ENCODE results near the gene MBTPS2.

MBTPS2 gene

DNA sequence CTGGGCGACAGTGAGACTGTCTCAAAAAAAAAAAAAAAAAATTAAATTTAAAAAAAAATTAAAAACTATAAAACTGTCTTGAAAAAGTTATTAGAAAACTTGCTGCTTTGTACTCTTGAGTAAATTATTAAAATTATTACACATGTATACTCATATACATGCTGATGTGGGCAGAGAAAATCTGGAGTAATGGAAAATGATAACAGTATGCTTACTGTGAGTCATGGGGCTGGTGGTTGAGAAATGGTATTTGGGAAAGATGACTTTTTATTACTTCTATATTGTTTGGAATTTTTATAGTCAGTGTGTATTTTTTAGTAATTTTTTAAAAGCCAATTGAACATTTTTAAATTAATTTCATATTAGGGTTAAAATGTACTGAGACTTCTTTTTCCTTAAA, 23.8 kb downstream of the MBTPS2 start:
- no peak for TF ChIP-seq FOXP2 (optimal IDR thresholded peaks at IDR 0.05; ENCODE audit: borderline replicate concordance, extremely low read depth, extremely low read length, insufficient read depth)
- no peak for TF ChIP-seq TAF1 (IDR thresholded peaks at IDR 0.05; ENCODE audit: borderline replicate concordance, insufficient read depth, low read length)
- TF ChIP-seq SIN3A (IDR thresholded peaks at IDR 0.05; ENCODE audit: borderline replicate concordance, insufficient read depth, low read length), result no peak
- TF ChIP-seq, protein P1, sequence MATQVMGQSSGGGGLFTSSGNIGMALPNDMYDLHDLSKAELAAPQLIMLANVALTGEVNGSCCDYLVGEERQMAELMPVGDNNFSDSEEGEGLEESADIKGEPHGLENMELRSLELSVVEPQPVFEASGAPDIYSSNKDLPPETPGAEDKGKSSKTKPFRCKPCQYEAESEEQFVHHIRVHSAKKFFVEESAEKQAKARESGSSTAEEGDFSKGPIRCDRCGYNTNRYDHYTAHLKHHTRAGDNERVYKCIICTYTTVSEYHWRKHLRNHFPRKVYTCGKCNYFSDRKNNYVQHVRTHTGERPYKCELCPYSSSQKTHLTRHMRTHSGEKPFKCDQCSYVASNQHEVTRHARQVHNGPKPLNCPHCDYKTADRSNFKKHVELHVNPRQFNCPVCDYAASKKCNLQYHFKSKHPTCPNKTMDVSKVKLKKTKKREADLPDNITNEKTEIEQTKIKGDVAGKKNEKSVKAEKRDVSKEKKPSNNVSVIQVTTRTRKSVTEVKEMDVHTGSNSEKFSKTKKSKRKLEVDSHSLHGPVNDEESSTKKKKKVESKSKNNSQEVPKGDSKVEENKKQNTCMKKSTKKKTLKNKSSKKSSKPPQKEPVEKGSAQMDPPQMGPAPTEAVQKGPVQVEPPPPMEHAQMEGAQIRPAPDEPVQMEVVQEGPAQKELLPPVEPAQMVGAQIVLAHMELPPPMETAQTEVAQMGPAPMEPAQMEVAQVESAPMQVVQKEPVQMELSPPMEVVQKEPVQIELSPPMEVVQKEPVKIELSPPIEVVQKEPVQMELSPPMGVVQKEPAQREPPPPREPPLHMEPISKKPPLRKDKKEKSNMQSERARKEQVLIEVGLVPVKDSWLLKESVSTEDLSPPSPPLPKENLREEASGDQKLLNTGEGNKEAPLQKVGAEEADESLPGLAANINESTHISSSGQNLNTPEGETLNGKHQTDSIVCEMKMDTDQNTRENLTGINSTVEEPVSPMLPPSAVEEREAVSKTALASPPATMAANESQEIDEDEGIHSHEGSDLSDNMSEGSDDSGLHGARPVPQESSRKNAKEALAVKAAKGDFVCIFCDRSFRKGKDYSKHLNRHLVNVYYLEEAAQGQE (IDR thresholded peaks at IDR 0.05; ENCODE audit: insufficient read depth in 1 of 2, low read depth in 2 of 2, low read length in 2 of 2), result no peak
- no peak for TF ChIP-seq POLR2AphosphoS5 (IDR thresholded peaks at IDR 0.05; ENCODE audit: low read depth, low read length)

DNA sequence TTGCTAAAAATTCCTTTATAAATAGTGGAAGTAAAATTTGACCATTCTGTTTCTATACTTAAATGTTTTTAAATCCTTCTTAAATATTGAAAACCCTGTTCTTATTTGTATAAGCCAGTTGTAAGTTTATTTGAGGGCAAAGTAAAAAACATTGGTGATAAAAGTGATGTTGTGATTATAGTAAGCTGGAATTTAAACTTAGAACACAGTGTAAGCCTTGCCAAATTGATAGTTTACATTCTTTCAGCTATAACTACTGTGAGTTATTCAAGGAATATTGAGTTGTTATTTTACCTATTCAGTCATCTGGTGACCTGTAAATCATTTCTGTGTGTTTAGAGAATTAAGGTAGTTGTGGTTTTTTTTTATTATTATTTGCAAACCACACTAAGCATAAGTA, 26.0 kb downstream of the MBTPS2 start:
- TF ChIP-seq FOXP2 (optimal IDR thresholded peaks at IDR 0.05; ENCODE audit: borderline replicate concordance, extremely low read depth, extremely low read length, insufficient read depth), result no peak
- TF ChIP-seq, protein P1 (IDR thresholded peaks at IDR 0.05; ENCODE audit: insufficient read depth in 1 of 2, low read depth in 2 of 2, low read length in 2 of 2), result no peak
- TF ChIP-seq SIN3A (IDR thresholded peaks at IDR 0.05; ENCODE audit: borderline replicate concordance, insufficient read depth, low read length), result no peak
- no peak for TF ChIP-seq TAF1 (IDR thresholded peaks at IDR 0.05; ENCODE audit: borderline replicate concordance, insufficient read depth, low read length)
- no peak for TF ChIP-seq POLR2AphosphoS5 (IDR thresholded peaks at IDR 0.05; ENCODE audit: low read depth, low read length)

DNA sequence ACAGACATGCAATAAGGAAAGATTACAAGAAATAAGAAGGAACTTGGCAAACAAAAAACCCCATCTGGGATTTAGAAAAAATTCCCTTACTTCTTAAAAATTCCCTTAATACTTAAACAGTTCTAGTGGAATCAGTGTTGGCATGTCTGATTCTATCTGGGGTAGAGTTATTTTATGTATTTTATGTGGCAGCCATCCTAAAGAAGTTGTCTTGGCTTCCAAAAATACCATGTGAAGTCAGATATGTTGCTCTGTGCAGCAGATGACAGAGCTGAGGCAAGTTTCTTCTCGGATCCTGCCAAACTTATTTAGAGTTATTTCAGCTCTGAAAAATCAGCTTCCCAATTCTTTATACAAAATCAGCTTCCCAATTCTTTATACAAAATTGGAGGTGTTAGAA, 31.1 kb downstream of the MBTPS2 start:
- TF ChIP-seq, protein P1 (IDR thresholded peaks at IDR 0.05; ENCODE audit: insufficient read depth in 1 of 2, low read depth in 2 of 2, low read length in 2 of 2), result no peak
- TF ChIP-seq TAF1 (IDR thresholded peaks at IDR 0.05; ENCODE audit: borderline replicate concordance, insufficient read depth, low read length) (no peak), FOXP2 (optimal IDR thresholded peaks at IDR 0.05; ENCODE audit: borderline replicate concordance, extremely low read depth, extremely low read length, insufficient read depth) (no peak), SIN3A (IDR thresholded peaks at IDR 0.05; ENCODE audit: borderline replicate concordance, insufficient read depth, low read length) (no peak), POLR2AphosphoS5 (IDR thresholded peaks at IDR 0.05; ENCODE audit: low read depth, low read length) (no peak)

DNA sequence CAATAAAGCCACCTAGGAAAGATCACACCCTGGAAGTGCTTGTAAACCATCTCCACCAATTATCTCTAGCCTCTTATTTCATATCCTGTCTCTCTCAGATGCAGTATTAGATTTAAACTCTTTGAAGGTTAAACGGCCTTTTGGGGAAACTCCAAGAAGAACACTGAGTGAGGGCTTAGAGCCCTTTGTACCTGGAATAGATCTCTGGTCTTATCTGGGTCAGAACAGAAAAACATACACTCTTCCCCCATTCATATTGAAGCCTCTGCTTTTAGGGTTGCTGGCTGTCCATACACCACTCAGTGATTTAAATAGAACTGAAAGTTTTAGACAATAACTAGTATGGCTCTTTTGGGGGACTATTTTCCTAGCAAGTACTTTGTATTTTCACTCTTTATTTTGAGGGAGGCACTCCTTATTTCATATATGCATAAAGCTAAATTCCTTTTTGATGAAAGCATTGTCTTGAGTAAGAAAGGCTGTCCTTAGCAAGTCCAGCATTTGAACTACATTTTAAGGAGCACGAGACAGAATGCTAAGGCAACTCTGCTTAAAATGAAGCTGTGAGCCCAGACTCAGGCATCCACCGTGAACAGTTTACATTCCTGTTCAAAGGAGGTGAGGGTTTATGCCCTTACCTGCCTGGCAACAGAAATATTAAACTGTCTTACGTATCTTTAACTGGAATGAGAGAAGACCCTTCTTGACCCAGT, 33.8 kb downstream of the MBTPS2 start:
- TF ChIP-seq, protein P1 (IDR thresholded peaks at IDR 0.05; ENCODE audit: insufficient read depth in 1 of 2, low read depth in 2 of 2, low read length in 2 of 2), result no peak
- TF ChIP-seq POLR2AphosphoS5 (IDR thresholded peaks at IDR 0.05; ENCODE audit: low read depth, low read length), result no peak
- TF ChIP-seq TAF1 (IDR thresholded peaks at IDR 0.05; ENCODE audit: borderline replicate concordance, insufficient read depth, low read length), result no peak
- no peak for TF ChIP-seq SIN3A (IDR thresholded peaks at IDR 0.05; ENCODE audit: borderline replicate concordance, insufficient read depth, low read length)
- TF ChIP-seq FOXP2 (optimal IDR thresholded peaks at IDR 0.05; ENCODE audit: borderline replicate concordance, extremely low read depth, extremely low read length, insufficient read depth), result no peak
